HEK293 (cell line): Measurements from ENCODE around the gene LUZP2.
"Not testable (repeated sequence)": the region's sequence is repeated elsewhere in the genome, so short reads cannot be mapped to it uniquely, and the experiment has no call there.

ENCODE experiments used
- CTCF ChIA-PET: fragments of 350-600 bp; formaldehyde crosslinking; extraction: SDS; loops from one replicate; lab custom pipeline; 2021; ENCODE audit warnings: antibody characterized with exemption; lab: Yijun Ruan, JAX
- POLR2A ChIA-PET: fragments of 300-600 bp; formaldehyde crosslinking; extraction: SDS; loops from one replicate; lab custom pipeline; 2020; ENCODE audit warnings: antibody characterized with exemption, inconsistent platforms; lab: Yijun Ruan, JAX
- H3K27ac ChIP-seq: fragments of 200-500 bp; sonication (Bioruptor generic); 2 replicates; pipeline ENCODE4 v1.5.1; 2014; ENCODE audit warnings: low read depth, low read length, control low read depth, inconsistent platforms; ENCODE audit errors: extremely low read depth
- H3K36me3 ChIP-seq, 2 experiments: fragments of 200-500 bp in 1 of 2; sonication (Bioruptor generic) in 1 of 2; 1 replicate in 1 of 2; 2 replicates in 1 of 2; pipeline ENCODE4 v1.5.1; 2014 to 2017; ENCODE audit warnings: inconsistent platforms in 2 of 2, low read length in 2 of 2; ENCODE audit not compliant: control insufficient read depth in 2 of 2, insufficient read depth in 1 of 2
- H3K4me1 ChIP-seq: fragments of 200-500 bp; sonication (Bioruptor generic); 2 replicates; pipeline ENCODE4 v1.5.1; 2014; ENCODE audit warnings: mild to moderate bottlenecking, low read length, inconsistent platforms; ENCODE audit not compliant: control insufficient read depth, insufficient read depth
- H3K4me3 ChIP-seq: 2 replicates; pipeline ENCODE4 v1.5.1; 2011; ENCODE audit warnings: low read depth, mild to moderate bottlenecking, control low read depth, low read length, moderate library complexity
- H3K9me3 ChIP-seq: fragments of 200-500 bp; sonication (Bioruptor generic); 2 replicates; pipeline ENCODE4 v1.5.1; 2014; ENCODE audit warnings: low read depth, low read length, inconsistent platforms; ENCODE audit not compliant: control insufficient read depth, insufficient read depth
- IKZF3 ChIP-seq: fragments of 450-650 bp; IDR thresholded peaks from 2 replicates; pipeline ENCODE4 v1.5.0; 2018; ENCODE audit warnings: missing biosample characterization, mild to moderate bottlenecking, missing genetic modification characterization, moderate library complexity
- MEIS1 ChIP-seq: sonication (generic); formaldehyde crosslinking; IDR thresholded peaks from 2 replicates; pipeline ENCODE4 v1.8.1; 2022; ENCODE audit warnings: missing genetic modification reagents, mild to moderate bottlenecking, borderline replicate concordance
- OVOL3 ChIP-seq: fragments of 450-650 bp; formaldehyde crosslinking; IDR thresholded peaks from 2 replicates; pipeline ENCODE4 v1.5.1; 2016; ENCODE audit warnings: missing biosample characterization, missing genetic modification characterization
- PBX3 ChIP-seq: sonication (generic); formaldehyde crosslinking; IDR thresholded peaks from 2 replicates; pipeline ENCODE4 v1.8.1; 2022; ENCODE audit warnings: mild to moderate bottlenecking, moderate library complexity, missing genetic modification reagents
- PRDM10 ChIP-seq: fragments of 450-650 bp; formaldehyde crosslinking; IDR thresholded peaks from 2 replicates; pipeline ENCODE4 v1.5.1; 2016; ENCODE audit warnings: missing biosample characterization, missing genetic modification characterization
- PRDM6 ChIP-seq: fragments of 450-650 bp; formaldehyde crosslinking; IDR thresholded peaks from 2 replicates; pipeline ENCODE4 v1.5.1; 2017; ENCODE audit warnings: missing biosample characterization, missing genetic modification characterization
- SETDB1 ChIP-seq: IDR thresholded peaks from one replicate; pipeline ENCODE4 v1.6.1; 2017; ENCODE audit warnings: mild to moderate bottlenecking, low read length, moderate library complexity, mixed read lengths; ENCODE audit not compliant: insufficient read length
- ZBTB10 ChIP-seq: fragments of 450-650 bp; formaldehyde crosslinking; IDR thresholded peaks from 2 replicates; pipeline ENCODE4 v1.5.1; 2016; ENCODE audit warnings: missing biosample characterization, missing genetic modification characterization
- ZFHX2 ChIP-seq: fragments of 450-650 bp; formaldehyde crosslinking; conservative IDR thresholded peaks from 2 replicates; pipeline ENCODE4 v1.5.1; 2016; ENCODE audit warnings: missing biosample characterization, missing genetic modification characterization
- ZNF114 ChIP-seq: fragments of 450-650 bp; formaldehyde crosslinking; IDR thresholded peaks from 2 replicates; pipeline ENCODE4 v1.5.0; 2017; ENCODE audit warnings: missing biosample characterization, missing genetic modification characterization
- ZNF132 ChIP-seq: fragments of 450-650 bp; formaldehyde crosslinking; IDR thresholded peaks from 2 replicates; pipeline ENCODE4 v1.5.1; 2017; ENCODE audit warnings: missing biosample characterization, missing genetic modification characterization, borderline replicate concordance
- ZNF202 ChIP-seq: fragments of 450-650 bp; formaldehyde crosslinking; IDR thresholded peaks from 2 replicates; pipeline ENCODE4 v1.5.1; 2016; ENCODE audit warnings: missing biosample characterization, missing genetic modification characterization, borderline replicate concordance
- ZNF266 ChIP-seq: fragments of 450-650 bp; formaldehyde crosslinking; IDR thresholded peaks from 2 replicates; pipeline ENCODE4 v1.5.1; 2016; ENCODE audit warnings: missing biosample characterization, missing genetic modification characterization, low read depth
- ZNF433 ChIP-seq: fragments of 450-650 bp; formaldehyde crosslinking; IDR thresholded peaks from 2 replicates; pipeline ENCODE4 v1.5.1; 2016; ENCODE audit warnings: missing biosample characterization, missing genetic modification characterization, low read depth
- ZNF548 ChIP-seq: fragments of 450-650 bp; formaldehyde crosslinking; IDR thresholded peaks from 2 replicates; pipeline ENCODE4 v1.5.1; 2016; ENCODE audit warnings: missing biosample characterization, missing genetic modification characterization
- ZNF560 ChIP-seq: fragments of 450-650 bp; formaldehyde crosslinking; IDR thresholded peaks from 2 replicates; pipeline ENCODE4 v1.5.1; 2017; ENCODE audit warnings: missing biosample characterization, missing genetic modification characterization, borderline replicate concordance
- ZNF580 ChIP-seq: fragments of 450-650 bp; formaldehyde crosslinking; IDR thresholded peaks from 2 replicates; pipeline ENCODE4 v1.5.1; 2016; ENCODE audit warnings: missing biosample characterization, missing genetic modification characterization
- ZNF600 ChIP-seq: fragments of 450-650 bp; formaldehyde crosslinking; IDR thresholded peaks from 2 replicates; pipeline ENCODE4 v1.5.1; 2016; ENCODE audit warnings: missing biosample characterization, missing genetic modification characterization
- ZNF610 ChIP-seq: fragments of 450-650 bp; formaldehyde crosslinking; IDR thresholded peaks from 2 replicates; pipeline ENCODE4 v1.5.1; 2016; ENCODE audit warnings: missing biosample characterization, missing genetic modification characterization, borderline replicate concordance
- ZNF623 ChIP-seq: fragments of 450-650 bp; formaldehyde crosslinking; IDR thresholded peaks from 2 replicates; pipeline ENCODE4 v1.5.1; 2016; ENCODE audit warnings: missing biosample characterization, missing genetic modification characterization
- ZNF791 ChIP-seq: fragments of 450-650 bp; formaldehyde crosslinking; IDR thresholded peaks from 2 replicates; pipeline ENCODE4 v1.5.1; 2016; ENCODE audit warnings: missing biosample characterization, missing genetic modification characterization
- ZSCAN16 ChIP-seq: fragments of 450-650 bp; formaldehyde crosslinking; IDR thresholded peaks from 2 replicates; pipeline ENCODE4 v1.5.1; 2016; ENCODE audit warnings: missing biosample characterization, missing genetic modification characterization

Gene LUZP2

GRCh38 chr11:24890426-24890825 lies 393.6 kb downstream of the LUZP2 start (continued):
- TF ChIP-seq PRDM10 (tag by site-specific recombination) (no peak), ZNF114 (tag by site-specific recombination) (no peak), SETDB1 (no peak), IKZF3 (tag by site-specific recombination) (no peak)

- CTCF ChIA-PET, H3K27ac ChIP-seq, H3K4me3 ChIP-seq, H3K4me1 ChIP-seq, H3K9me3 ChIP-seq, H3K36me3 ChIP-seq, POLR2A ChIA-PET: not testable (repeated sequence)
Measured at GRCh38 chr11:24891845-24892492, 395.1 kb downstream of the LUZP2 start.

GRCh38 chr11:24896118-24896835 lies 399.4 kb downstream of the LUZP2 start:
- Histone ChIP-seq H3K9me3 (no peaks in the 10 kb centered on the region), H3K4me1 (no peaks in the 10 kb centered on the region), H3K27ac (no peak overlapping the region), H3K4me3 (no peak overlapping the region), H3K36me3 (no peaks in the 10 kb centered on the region)
- ChIA-PET POLR2A (no interaction called here), CTCF (interaction anchor here (0.6 kb wide), 1 partner anchor 10 kb away, joined by 3 read pairs; no protein-coding TSS in a partner anchor)
- TF ChIP-seq ZNF580 (tag by site-specific recombination) (no peak), ZNF202 (no peak), ZNF610 (no peak), ZNF623 (tag by site-specific recombination) (no peak), PBX3 (no peak), MEIS1 (no peak), ZBTB10 (tag by site-specific recombination) (no peak), ZFHX2 (no peak), ZNF600 (no peak), ZNF266 (tag by site-specific recombination) (no peak), ZNF132 (tag by site-specific recombination) (no peak), ZSCAN16 (tag by site-specific recombination) (no peak), OVOL3 (tag by site-specific recombination) (no peak), ZNF560 (tag by site-specific recombination) (no peak), ZNF548 (no peak), ZNF433 (tag by site-specific recombination) (no peak), ZNF791 (tag by site-specific recombination) (no peak), PRDM6 (tag by site-specific recombination) (no peak)
